KOPT-K1 (cell line): ENCODE results near the gene TEK.

Experiments used
- H3K27ac ChIP-seq: fragments of 200-600 bp; sonication (generic); 2 replicates; pipeline ENCODE4 v1.5.1; 2016; ENCODE audit warnings: antibody characterized with exemption, mild to moderate bottlenecking, low read depth, low read length; ENCODE audit not compliant: poor library complexity, severe bottlenecking
- H3K36me3 ChIP-seq: fragments of 200-600 bp; sonication (generic); 2 replicates; pipeline ENCODE4 v1.5.1; 2017; ENCODE audit warnings: antibody characterized with exemption, mild to moderate bottlenecking, low read length, moderate library complexity; ENCODE audit not compliant: insufficient read depth
- H3K9me3 ChIP-seq: fragments of 200-600 bp; sonication (generic); 2 replicates; pipeline ENCODE4 v1.5.1; 2017; ENCODE audit warnings: antibody characterized with exemption, low read length, mild to moderate bottlenecking; ENCODE audit not compliant: insufficient read depth, poor library complexity, severe bottlenecking

Gene TEK

GRCh38 chr9:27182421-27182820 lies 73.4 kb downstream of the TEK start:
- H3K36me3 ChIP-seq: no peaks in the 10 kb centered on the region
- no peak overlapping the region for H3K27ac ChIP-seq
- peaks cover 5% of the 10 kb centered on the region for H3K9me3 ChIP-seq

- H3K9me3 ChIP-seq: peaks cover 1% of the 10 kb centered on the region
- H3K27ac ChIP-seq: no peak overlapping the region
- H3K36me3 ChIP-seq: no peaks in the 10 kb centered on the region
Measured at GRCh38 chr9:27183131-27183530, 74.1 kb downstream of the TEK start.

- no peaks in the 10 kb centered on the region for H3K9me3 ChIP-seq
- no peak overlapping the region for H3K27ac ChIP-seq
- H3K36me3 ChIP-seq: no peaks in the 10 kb centered on the region
Measured at GRCh38 chr9:27183701-27184100, 74.7 kb downstream of the TEK start.

GRCh38 chr9:27184556-27185351 lies 75.7 kb downstream of the TEK start:
- H3K27ac ChIP-seq: no peak overlapping the region
- H3K36me3 ChIP-seq: no peaks in the 10 kb centered on the region
- H3K9me3 ChIP-seq: no peaks in the 10 kb centered on the region

- no peaks in the 10 kb centered on the region for H3K36me3 ChIP-seq
- H3K9me3 ChIP-seq: no peaks in the 10 kb centered on the region
- H3K27ac ChIP-seq: no peak overlapping the region
Measured at GRCh38 chr9:27188426-27188825, 79.4 kb downstream of the TEK start.

- H3K27ac ChIP-seq: no peak overlapping the region
- no peaks in the 10 kb centered on the region for H3K9me3 ChIP-seq
- H3K36me3 ChIP-seq: no peaks in the 10 kb centered on the region
Measured at GRCh38 chr9:27189426-27189825, 80.4 kb downstream of the TEK start.

GRCh38 chr9:27192291-27192960 lies 83.4 kb downstream of the TEK start:
- Histone ChIP-seq H3K27ac (no peak overlapping the region), H3K9me3 (no peaks in the 10 kb centered on the region), H3K36me3 (no peaks in the 10 kb centered on the region)

GRCh38 chr9:27193886-27194285 lies 84.9 kb downstream of the TEK start:
- no peak overlapping the region for H3K27ac ChIP-seq
- no peaks in the 10 kb centered on the region for H3K36me3 ChIP-seq
- no peaks in the 10 kb centered on the region for H3K9me3 ChIP-seq

- Histone ChIP-seq H3K27ac (no peak overlapping the region), H3K9me3 (no peaks in the 10 kb centered on the region), H3K36me3 (no peaks in the 10 kb centered on the region)
Measured at GRCh38 chr9:27194401-27195091, 85.5 kb downstream of the TEK start.

GRCh38 chr9:27195191-27195590 lies 86.2 kb downstream of the TEK start:
- H3K27ac ChIP-seq: no peak overlapping the region
- no peaks in the 10 kb centered on the region for H3K36me3 ChIP-seq
- no peaks in the 10 kb centered on the region for H3K9me3 ChIP-seq

GRCh38 chr9:27196383-27196782 lies 87.4 kb downstream of the TEK start:
- Histone ChIP-seq H3K9me3 (no peaks in the 10 kb centered on the region), H3K27ac (no peak overlapping the region), H3K36me3 (no peaks in the 10 kb centered on the region)

- H3K27ac ChIP-seq: no peak overlapping the region
- no peaks in the 10 kb centered on the region for H3K36me3 ChIP-seq
Measured at GRCh38 chr9:27198190-27198589, 89.2 kb downstream of the TEK start.

GRCh38 chr9:27202056-27202455 lies 93.0 kb downstream of the TEK start:
- Histone ChIP-seq H3K27ac (no peak overlapping the region), H3K9me3 (no peaks in the 10 kb centered on the region), H3K36me3 (no peaks in the 10 kb centered on the region)

More at GRCh38 chr9:27198190-27198589, 89.2 kb downstream of the TEK start:
- no peaks in the 10 kb centered on the region for H3K9me3 ChIP-seq

GRCh38 chr9:27203783-27204182 lies 94.8 kb downstream of the TEK start:
- Histone ChIP-seq H3K27ac (no peak overlapping the region), H3K36me3 (no peaks in the 10 kb centered on the region), H3K9me3 (no peaks in the 10 kb centered on the region)

GRCh38 chr9:27204578-27204977 lies 95.6 kb downstream of the TEK start:
- no peak overlapping the region for H3K27ac ChIP-seq
- no peaks in the 10 kb centered on the region for H3K36me3 ChIP-seq
- no peaks in the 10 kb centered on the region for H3K9me3 ChIP-seq
